IPS-NIHi7 (cell line): ENCODE data around the gene CD46.
"Not testable (repeated sequence)": the region's sequence is repeated elsewhere in the genome, so short reads cannot be mapped to it uniquely, and the experiment has no call there.

Experiments
- DNase-seq: peaks from one replicate; pipeline ENCODE4 v3.0.0; 2012; ENCODE audit warnings: mixed read lengths; ENCODE audit errors: extremely low spot score

Gene CD46

GRCh38 chr1:207751463-207751789 is 428 bp upstream of the CD46 start:
- not testable (repeated sequence) for DNase-seq

GRCh38 chr1:207752456-207752998 is 673 bp downstream of the CD46 start:
- no peak for DNase-seq

GRCh38 chr1:207753611-207754010 is 1.8 kb downstream of the CD46 start:
- no peak for DNase-seq

- DNase-seq = no peak
Measured at GRCh38 chr1:207754011-207754410, 2.2 kb downstream of the CD46 start.

DNA sequence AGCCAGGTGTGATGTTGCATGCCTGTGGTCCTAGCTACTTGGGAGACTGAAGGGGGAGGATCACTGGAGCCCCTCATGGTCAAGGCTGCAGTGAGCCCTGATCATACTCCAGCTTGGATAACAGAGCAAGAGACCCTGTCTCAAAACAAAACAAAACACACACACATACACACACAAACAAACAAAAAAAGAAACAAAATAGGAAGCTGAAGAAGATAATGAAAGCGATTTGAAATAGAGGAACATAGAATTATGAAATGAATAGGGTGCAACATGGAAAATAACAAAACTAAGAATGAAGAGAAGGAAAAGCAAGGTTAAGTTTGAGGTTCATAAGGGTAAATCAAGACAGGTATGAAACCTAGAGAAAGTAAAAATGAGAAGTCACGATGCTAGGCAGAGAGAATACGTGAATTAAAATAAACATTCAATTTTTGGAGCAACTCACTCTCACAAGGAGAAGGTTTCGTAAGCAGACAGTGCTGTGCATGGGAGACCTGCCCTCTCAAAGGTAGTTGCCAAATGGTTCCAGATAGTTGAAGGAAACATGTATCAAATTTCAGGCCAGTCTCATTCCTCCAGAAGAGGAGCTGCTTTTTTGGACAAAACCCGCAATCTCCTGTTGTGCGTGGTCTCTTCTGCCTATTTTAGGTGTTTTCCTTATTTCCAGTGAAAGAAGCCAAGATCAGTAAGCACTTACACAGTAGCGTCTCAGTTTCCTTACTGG is 3.3 kb downstream of the CD46 start:
- DNase-seq = no peak

- no peak for DNase-seq
Measured at GRCh38 chr1:207755846-207756693, 4.2 kb downstream of the CD46 start.

DNA sequence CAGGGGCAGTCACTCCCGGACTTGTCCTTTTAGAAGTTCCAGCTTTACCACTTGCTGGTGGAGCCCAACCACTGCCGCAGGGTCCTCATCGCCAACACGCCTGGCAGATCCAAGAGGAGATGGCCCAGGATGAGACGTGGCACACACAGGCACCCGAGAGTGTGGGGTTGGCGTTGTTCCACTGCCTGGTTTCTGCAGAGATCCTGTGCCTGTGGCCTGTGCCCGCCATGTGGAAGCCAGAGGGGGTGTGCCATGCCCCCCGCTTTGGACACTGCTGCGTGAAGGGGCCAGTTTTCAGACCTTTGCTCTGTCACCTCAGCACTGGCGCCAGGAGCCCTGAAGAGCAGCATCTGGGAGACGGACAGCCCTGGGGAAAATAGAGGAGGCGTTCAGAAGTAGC is 10.8 kb downstream of the CD46 start:
- DNase-seq = no peak

GRCh38 chr1:207763091-207763490 is 11.2 kb downstream of the CD46 start:
- DNase-seq = no peak

GRCh38 chr1:207763972-207764371 is 12.1 kb downstream of the CD46 start:
- DNase-seq = no peak

DNA sequence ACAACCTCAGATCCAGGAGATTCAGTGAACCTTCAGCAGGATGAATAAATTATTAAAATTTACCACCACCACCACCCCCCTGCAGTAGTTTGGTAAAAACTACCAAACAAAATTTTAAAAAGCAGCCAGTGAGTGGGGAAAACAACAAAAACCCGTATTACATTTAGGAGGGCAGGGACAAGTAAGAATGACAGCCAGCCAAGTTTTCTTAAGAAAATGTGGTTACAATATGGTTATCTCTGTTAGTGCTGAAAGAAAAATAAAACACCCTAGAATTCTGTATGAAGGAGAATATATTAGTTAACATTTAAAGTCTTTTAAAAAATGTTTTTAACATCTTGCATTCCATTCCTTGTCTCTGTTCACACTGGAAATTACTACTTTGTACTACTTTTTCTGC is 14.7 kb downstream of the CD46 start:
- DNase-seq = no peak

GRCh38 chr1:207770514-207770913 is 18.7 kb downstream of the CD46 start:
- DNase-seq = not testable (repeated sequence)

GRCh38 chr1:207776045-207776444 is 24.2 kb downstream of the CD46 start:
- not testable (repeated sequence) for DNase-seq

DNA sequence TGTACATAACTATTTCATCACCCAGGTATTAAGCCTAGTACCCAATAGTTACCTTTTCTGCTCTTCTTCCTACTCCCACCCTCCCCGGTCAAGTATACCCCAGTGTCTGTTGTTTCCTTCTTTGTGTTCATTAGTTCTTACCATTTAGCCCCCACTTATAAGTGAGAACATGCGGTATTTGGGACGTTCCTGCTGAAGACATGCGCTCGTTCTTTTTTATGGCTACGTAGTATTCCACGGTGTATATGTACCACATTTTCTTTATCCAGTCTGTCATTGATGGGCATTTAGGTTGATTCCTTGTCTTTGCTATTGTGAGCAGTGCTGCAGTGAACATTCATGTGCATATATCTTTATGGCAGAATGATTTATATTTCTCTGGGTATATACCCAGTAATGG is 25.6 kb downstream of the CD46 start:
- not testable (repeated sequence) for DNase-seq

DNA sequence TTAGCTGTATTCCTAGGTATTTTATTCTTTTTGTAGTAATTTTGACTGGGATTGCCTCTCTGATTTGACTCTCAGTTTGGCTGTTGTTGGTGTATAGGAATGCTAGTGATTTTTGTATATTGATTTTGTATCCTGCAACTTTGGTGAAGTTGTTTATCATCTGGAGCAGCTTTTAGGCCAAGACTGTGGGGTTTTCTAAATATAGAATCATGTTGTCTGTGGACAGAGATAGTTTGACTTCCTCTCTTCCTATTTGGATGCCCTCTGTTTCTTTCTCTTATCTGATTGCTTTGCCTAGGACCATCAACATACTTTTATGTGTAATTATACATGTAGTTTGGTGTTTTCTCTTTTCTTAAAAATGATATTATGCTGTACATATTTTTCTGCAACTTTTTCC is 27.2 kb downstream of the CD46 start:
- DNase-seq = no peak

GRCh38 chr1:207781312-207781711 is 29.5 kb downstream of the CD46 start:
- no peak for DNase-seq

- no peak for DNase-seq
Measured at GRCh38 chr1:207787776-207788175, 35.9 kb downstream of the CD46 start.

DNA sequence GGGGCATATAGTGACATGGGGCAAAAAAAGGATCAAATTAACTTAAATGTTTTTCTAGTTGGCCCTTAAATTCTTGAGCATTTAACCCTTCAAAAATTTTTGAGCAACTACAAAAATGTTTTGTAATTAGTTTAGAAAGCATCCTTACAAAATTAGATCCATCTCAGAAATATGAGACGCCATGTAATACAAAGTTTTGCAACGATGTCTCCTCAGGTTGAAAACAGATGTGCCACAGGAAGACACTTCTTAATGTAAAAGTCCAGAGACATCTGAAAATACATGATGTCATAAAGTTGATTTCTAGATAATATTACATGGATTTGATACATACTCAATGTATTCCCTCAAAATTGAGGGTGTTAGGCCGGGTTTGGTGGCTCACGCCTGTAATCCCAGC is 37.5 kb downstream of the CD46 start:
- DNase-seq = no peak

GRCh38 chr1:207789792-207790787 is 38.2 kb downstream of the CD46 start:
- no peak for DNase-seq

DNA sequence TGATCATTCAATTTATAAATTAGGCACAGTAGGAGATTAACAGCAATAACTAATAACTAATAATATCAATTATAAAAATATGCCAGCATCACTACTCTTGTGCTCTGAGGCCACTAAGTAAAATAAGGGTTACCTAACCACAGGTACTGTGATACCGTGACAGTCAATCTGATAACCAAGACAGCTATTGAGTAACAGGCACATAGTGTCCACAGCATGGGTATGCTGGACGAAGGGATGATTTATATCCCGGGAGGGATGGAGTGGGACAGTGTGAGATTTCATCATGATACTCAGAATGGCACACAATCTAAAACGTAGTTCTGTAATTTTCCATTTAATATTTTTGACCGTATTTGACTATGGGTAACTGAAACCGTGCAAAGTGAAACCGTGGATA is 39.4 kb downstream of the CD46 start:
- no peak for DNase-seq

DNA sequence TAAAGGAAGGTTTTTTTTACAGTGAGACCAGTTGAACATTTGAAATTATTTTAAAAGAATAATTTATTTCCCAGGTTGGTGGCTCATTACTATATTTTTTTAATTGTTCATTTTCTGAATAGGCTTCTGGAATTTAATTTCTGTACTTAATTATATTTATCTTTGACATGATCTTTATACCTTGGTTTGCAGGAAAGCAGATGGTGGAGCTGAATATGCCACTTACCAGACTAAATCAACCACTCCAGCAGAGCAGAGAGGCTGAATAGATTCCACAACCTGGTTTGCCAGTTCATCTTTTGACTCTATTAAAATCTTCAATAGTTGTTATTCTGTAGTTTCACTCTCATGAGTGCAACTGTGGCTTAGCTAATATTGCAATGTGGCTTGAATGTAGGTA is 41.5 kb downstream of the CD46 start:
- no peak for DNase-seq

DNA sequence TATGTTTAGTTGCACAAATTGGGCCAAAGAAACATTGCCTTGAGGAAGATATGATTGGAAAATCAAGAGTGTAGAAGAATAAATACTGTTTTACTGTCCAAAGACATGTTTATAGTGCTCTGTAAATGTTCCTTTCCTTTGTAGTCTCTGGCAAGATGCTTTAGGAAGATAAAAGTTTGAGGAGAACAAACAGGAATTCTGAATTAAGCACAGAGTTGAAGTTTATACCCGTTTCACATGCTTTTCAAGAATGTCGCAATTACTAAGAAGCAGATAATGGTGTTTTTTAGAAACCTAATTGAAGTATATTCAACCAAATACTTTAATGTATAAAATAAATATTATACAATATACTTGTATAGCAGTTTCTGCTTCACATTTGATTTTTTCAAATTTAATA is 43.0 kb downstream of the CD46 start:
- DNase-seq = no peak
